Trophoblast cell (in vitro differentiated cells and primary cell): ENCODE results near the gene ADH4.
"Not testable (repeated sequence)": the region's sequence is repeated elsewhere in the genome, so short reads cannot be mapped to it uniquely, and the experiment has no call there.

Experiments
- DNase-seq, 2 donors: peaks; one replicate each; pipeline ENCODE4 v3.0.0-alpha.2; 2016
- H2AFZ ChIP-seq: 2 replicates; pipeline ENCODE4 v1.6.1; 2013; ENCODE audit warnings: low read length, moderate library complexity, mild to moderate bottlenecking; ENCODE audit not compliant: insufficient read depth, poor library complexity
- H2AK5ac ChIP-seq: 2 replicates; pipeline ENCODE4 v1.6.1; 2013; ENCODE audit warnings: mild to moderate bottlenecking, low read length
- H2BK120ac ChIP-seq: 2 replicates; pipeline ENCODE4 v1.6.1; 2013; ENCODE audit warnings: low read length, mild to moderate bottlenecking, moderate library complexity; ENCODE audit not compliant: insufficient read depth, poor library complexity
- H2BK12ac ChIP-seq: 2 replicates; pipeline ENCODE4 v1.6.1; 2013; ENCODE audit warnings: mild to moderate bottlenecking, low read length, moderate library complexity
- H2BK5ac ChIP-seq: 2 replicates; pipeline ENCODE4 v1.6.1; 2013; ENCODE audit warnings: low read length, low read depth, moderate library complexity, mild to moderate bottlenecking; ENCODE audit not compliant: poor library complexity
- H3K14ac ChIP-seq: 2 replicates; pipeline ENCODE4 v1.6.1; 2013; ENCODE audit warnings: mild to moderate bottlenecking, low read length
- H3K18ac ChIP-seq: 2 replicates; pipeline ENCODE4 v1.6.1; 2013; ENCODE audit warnings: mild to moderate bottlenecking, low read length
- H3K23ac ChIP-seq: 2 replicates; pipeline ENCODE4 v1.6.1; 2013; ENCODE audit warnings: low read length
- H3K27ac ChIP-seq: 2 replicates; pipeline ENCODE4 v1.5.1; 2013; ENCODE audit warnings: low read depth, mild to moderate bottlenecking, inconsistent platforms, low read length, moderate library complexity
- H3K27me3 ChIP-seq: 2 replicates; pipeline ENCODE4 v1.6.1; 2013; ENCODE audit warnings: inconsistent platforms, mild to moderate bottlenecking, low read length, moderate library complexity; ENCODE audit not compliant: insufficient read depth
- H3K36me3 ChIP-seq, 2 experiments: 1 replicate in 1 of 2; 2 replicates in 1 of 2; pipeline ENCODE4 v1.6.1; 2013; ENCODE audit warnings: low read length in 2 of 2, mild to moderate bottlenecking in 2 of 2, moderate library complexity in 1 of 2; ENCODE audit not compliant: insufficient read depth in 2 of 2, control insufficient read depth in 1 of 2
- H3K4ac ChIP-seq: 2 replicates; pipeline ENCODE4 v1.6.1; 2013; ENCODE audit warnings: low read depth, mild to moderate bottlenecking, low read length, moderate library complexity
- H3K4me1 ChIP-seq, 2 experiments: 1 replicate in 1 of 2; 2 replicates in 1 of 2; pipeline ENCODE4 v1.6.1; 2013; ENCODE audit warnings: low read length in 2 of 2, mild to moderate bottlenecking in 2 of 2, moderate library complexity in 1 of 2; ENCODE audit not compliant: insufficient read depth in 2 of 2, control insufficient read depth in 1 of 2
- H3K4me2 ChIP-seq: 2 replicates; pipeline ENCODE4 v1.6.1; 2013; ENCODE audit warnings: inconsistent platforms, mild to moderate bottlenecking, low read length, moderate library complexity
- H3K4me3 ChIP-seq: 2 replicates; pipeline ENCODE4 v1.5.1; 2013; ENCODE audit warnings: mild to moderate bottlenecking, low read depth, low read length, inconsistent platforms
- H3K79me1 ChIP-seq: one replicate; pipeline ENCODE4 v1.6.1; 2013; ENCODE audit warnings: low read length
- H3K79me2 ChIP-seq: 2 replicates; pipeline ENCODE4 v1.6.1; 2013; ENCODE audit warnings: low read length, mild to moderate bottlenecking; ENCODE audit not compliant: control insufficient read depth, insufficient read depth, poor library complexity
- H3K9ac ChIP-seq: 2 replicates; pipeline ENCODE4 v1.6.1; 2013; ENCODE audit warnings: mild to moderate bottlenecking, low read length
- H3K9me3 ChIP-seq: 2 replicates; pipeline ENCODE4 v1.6.1; 2013; ENCODE audit warnings: low read depth, mild to moderate bottlenecking, control low read depth, inconsistent platforms, low read length; ENCODE audit not compliant: insufficient read depth
- H4K12ac ChIP-seq: 2 replicates; pipeline ENCODE4 v1.6.1; 2013; ENCODE audit warnings: low read depth, mild to moderate bottlenecking, low read length, moderate library complexity
- H4K8ac ChIP-seq: 2 replicates; pipeline ENCODE4 v1.6.1; 2013; ENCODE audit warnings: low read depth, mild to moderate bottlenecking, low read length, moderate library complexity
- H4K91ac ChIP-seq: one replicate; pipeline ENCODE4 v1.6.1; 2013; ENCODE audit warnings: low read depth, mild to moderate bottlenecking, low read length, moderate library complexity
- WGBS: extraction: QIAGEN DNeasy Blood & Tissue Kit; methylation state at CpG from one replicate; pipeline ENCODE4 v1.1.7; 2013; ENCODE audit warnings: missing lambda C conversion rate; ENCODE audit not compliant: insufficient read length, insufficient coverage; ENCODE audit errors: extremely low coverage; 5-methylcytosine and 5-hydroxymethylcytosine counted together

Gene ADH4

DNA sequence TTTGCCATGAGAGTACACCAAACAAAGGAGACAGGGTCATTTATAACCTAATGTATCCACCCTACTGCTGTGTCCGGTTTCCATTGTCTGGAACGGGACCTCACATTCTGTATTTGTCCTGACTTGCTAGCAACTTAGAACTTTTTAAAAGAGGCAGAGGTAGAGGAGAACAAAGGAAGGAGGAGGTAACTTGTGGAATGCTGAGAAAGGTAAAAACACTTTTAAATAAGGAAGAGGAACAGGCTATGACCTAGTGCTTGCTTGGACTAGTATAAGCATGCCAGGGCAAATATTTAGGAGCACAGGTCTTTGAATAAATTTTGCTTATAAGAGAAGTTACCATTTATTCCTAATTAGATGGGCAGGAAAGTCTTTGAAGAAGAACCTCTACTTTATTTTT lies 52.3 kb downstream of the ADH4 start:
- not testable (repeated sequence) for H3K14ac ChIP-seq
- no CpG with 5 or more reads among the region's 2 CpGs for WGBS

GRCh38 chr4:99091216-99091575 lies 52.9 kb downstream of the ADH4 start:
- DNase-seq = no peak
- no peak overlapping the region for H4K91ac ChIP-seq
- peaks cover 0 to 4% of the 10 kb centered on the region in 2 experiments for H3K4me1 ChIP-seq
- peaks cover 21% of the 10 kb centered on the region for H3K79me2 ChIP-seq
- no peak overlapping the region for H3K14ac ChIP-seq
- no peak overlapping the region for H2BK5ac ChIP-seq
- no peak overlapping the region for H3K9ac ChIP-seq
- H3K9me3 ChIP-seq = no peaks in the 10 kb centered on the region
- H4K12ac ChIP-seq = no peak overlapping the region
- H2AFZ ChIP-seq = no peak overlapping the region
- peak overlapping the region; percentile 78 for H3K27ac ChIP-seq
- H3K4ac ChIP-seq = no peak overlapping the region
- H3K23ac ChIP-seq = no peak overlapping the region
- H2BK120ac ChIP-seq = peak overlapping the region; percentile 33
- no peaks in the 10 kb centered on the region for H3K36me3 ChIP-seq
- H3K18ac ChIP-seq = no peak overlapping the region
- no CpG with 5 or more reads among the region's 2 CpGs for WGBS
- H3K4me3 ChIP-seq = no peak overlapping the region
- no peak overlapping the region for H2BK12ac ChIP-seq
- no peak overlapping the region for H4K8ac ChIP-seq
- no peaks in the 10 kb centered on the region for H3K27me3 ChIP-seq
- peaks cover 16% of the 10 kb centered on the region for H3K79me1 ChIP-seq
- peak overlapping the region; percentile 50 for H3K4me2 ChIP-seq
- no peak overlapping the region for H2AK5ac ChIP-seq

More for the DNA sequence above, 52.3 kb downstream of the ADH4 start:
- H3K9me3 ChIP-seq, H3K18ac ChIP-seq, H2BK5ac ChIP-seq, H3K23ac ChIP-seq, H3K4me1 ChIP-seq, H3K4ac ChIP-seq, H4K91ac ChIP-seq, H3K4me3 ChIP-seq, H2AK5ac ChIP-seq, H2AFZ ChIP-seq, H2BK12ac ChIP-seq, H3K4me2 ChIP-seq, H2BK120ac ChIP-seq, H4K8ac ChIP-seq, DNase-seq, H4K12ac ChIP-seq, H3K9ac ChIP-seq, H3K27me3 ChIP-seq, H3K36me3 ChIP-seq: not testable (repeated sequence)
- Histone ChIP-seq H3K79me2 (peaks cover 21% of the 10 kb centered on the region), H3K27ac (peak overlapping the region; percentile 78), H3K79me1 (peaks cover 16% of the 10 kb centered on the region)

DNA sequence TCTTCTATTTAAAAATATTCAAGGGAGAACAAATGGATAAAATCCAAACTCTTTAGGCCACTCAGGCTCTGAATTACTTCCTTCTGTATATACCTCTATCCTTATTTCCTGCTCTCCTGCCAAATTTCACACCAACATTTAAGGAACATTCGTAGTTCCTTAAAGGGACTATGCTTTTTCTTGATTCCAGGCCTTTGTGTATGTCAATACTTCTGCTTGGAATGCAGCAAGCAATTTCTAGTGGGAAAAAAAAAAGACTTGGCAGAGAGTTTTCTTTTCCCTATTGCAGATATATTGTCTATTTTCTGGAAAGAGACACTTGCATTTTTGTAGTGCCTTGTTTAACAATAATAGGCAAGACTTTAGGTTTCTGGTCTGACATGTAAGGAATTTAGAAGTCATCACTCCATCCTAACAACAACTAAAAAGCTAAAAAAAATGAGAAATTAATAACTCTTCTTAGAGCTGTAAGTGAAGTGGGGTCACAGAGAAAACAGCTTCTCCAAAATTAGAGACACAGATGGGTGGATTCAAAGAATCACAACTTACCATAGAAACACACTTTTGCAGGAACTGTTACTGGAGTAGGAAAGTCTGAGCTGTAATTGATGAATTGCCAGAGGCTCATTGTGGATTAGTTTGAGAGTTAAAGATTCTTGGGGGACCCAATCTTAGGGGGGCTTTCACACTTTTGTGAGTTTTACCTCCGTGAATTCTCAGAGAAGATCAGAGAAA lies 53.4 kb downstream of the ADH4 start:
- Histone ChIP-seq H2AK5ac (no peak overlapping the region), H3K18ac (no peak overlapping the region), H3K9me3 (no peaks in the 10 kb centered on the region), H3K14ac (no peak overlapping the region), H4K8ac (no peak overlapping the region), H3K79me1 (peaks cover 16% of the 10 kb centered on the region), H2AFZ (no peak overlapping the region), H3K4me1 (peaks cover 0 to 4% of the 10 kb centered on the region in 2 experiments), H4K12ac (no peak overlapping the region), H3K4me2 (peak overlapping the region; percentile 50), H2BK5ac (no peak overlapping the region), H3K36me3 (peaks cover 0 to 1% of the 10 kb centered on the region in 2 experiments), H3K23ac (no peak overlapping the region), H3K4me3 (no peak overlapping the region), H3K4ac (no peak overlapping the region), H2BK120ac (no peak overlapping the region), H3K27me3 (no peaks in the 10 kb centered on the region), H4K91ac (no peak overlapping the region), H2BK12ac (no peak overlapping the region), H3K79me2 (peaks cover 21% of the 10 kb centered on the region), H3K27ac (peak overlapping the region; percentile 78), H3K9ac (no peak overlapping the region)
- DNase-seq = no peak
- no CpG with 5 or more reads among the region's 2 CpGs for WGBS

- peak within 1 kb of the TSS; percentile 13 for H3K23ac ChIP-seq
- H3K27me3 ChIP-seq = no peaks in the 10 kb centered on the region
- peaks cover 0 to 10% of the 10 kb centered on the region in 2 experiments for H3K4me1 ChIP-seq
- no peaks in the 10 kb centered on the region for H3K9me3 ChIP-seq
- H4K12ac ChIP-seq = peak within 1 kb of the TSS; percentile 95
- H3K4me3 ChIP-seq = peak within 1 kb of the TSS; percentile 92
- H3K18ac ChIP-seq = peak within 1 kb of the TSS; percentile 95
- peak within 1 kb of the TSS; percentile 100 for H3K4ac ChIP-seq
- H4K8ac ChIP-seq = peak within 1 kb of the TSS; percentile 81
- H2AK5ac ChIP-seq = peak within 1 kb of the TSS; percentile 81
- peak within 1 kb of the TSS; percentile 37 for H2AFZ ChIP-seq
- DNase-seq = peak; percentile 63 to 78
- WGBS = no CpG with 5 or more reads among the region's 53 CpGs
- peaks cover 5 to 8% of the 10 kb centered on the region in 2 experiments for H3K36me3 ChIP-seq
- peak within 1 kb of the TSS; percentile 82 for H2BK120ac ChIP-seq
- H3K9ac ChIP-seq = peak within 1 kb of the TSS; percentile 97
- H4K91ac ChIP-seq = peak within 1 kb of the TSS; percentile 92
- peak within 1 kb of the TSS; percentile 83 for H3K4me2 ChIP-seq
- peaks cover 16% of the 10 kb centered on the region for H3K79me1 ChIP-seq
- H2BK12ac ChIP-seq = peak within 1 kb of the TSS; percentile 60
- peak within 1 kb of the TSS; percentile 91 for H3K14ac ChIP-seq
- H3K27ac ChIP-seq = peak within 1 kb of the TSS; percentile 88
- H3K79me2 ChIP-seq = peaks cover 21% of the 10 kb centered on the region
- peak within 1 kb of the TSS; percentile 91 for H2BK5ac ChIP-seq
Observed at GRCh38 chr4:99088481-99089365, 55.4 kb downstream of the ADH4 start, which contains the start of gene ADH5. Gene ADH5 (minus strand): TSS chr4:99088788. CDS start chr4:99088700, 88 bp downstream.
